H1 (cell line): ENCODE measurements around the gene ROBO2. TPM values are rescaled to one million over a fixed set of nuclear protein-coding genes. Genes with fewer than 3 reads are reported as not detected.

Experiments used
- CTCF ChIA-PET: fragments of 300-600 bp; sonication (Branson Sonifier 250); formaldehyde crosslinking; loops from one replicate; lab custom pipeline; 2021; ENCODE audit not compliant: partially characterized antibody; lab: Charles Lee
- POLR2A ChIA-PET: fragments of 300-600 bp; sonication (Branson Sonifier 250); formaldehyde crosslinking; loops from one replicate; lab custom pipeline; 2021; ENCODE audit warnings: inconsistent platforms; ENCODE audit not compliant: partially characterized antibody; lab: Charles Lee
- DNase-seq, 2 experiments: peaks; one replicate each; pipeline versions ENCODE4 v3.0.0 to v3.0.0-alpha.2; 2010 to 2022; ENCODE audit warnings: low spot score in 2 of 2, low read depth in 1 of 2, mixed read lengths in 1 of 2
- FAIRE-seq: peaks from 2 replicates; lab custom pipeline; 2011; peaks lifted over from hg19 to GRCh38; lab: Jason Lieb, UNC
- H2AFZ ChIP-seq: 2 replicates; pipeline ENCODE4 v1.8.1; 2012; ENCODE audit warnings: low read length, inconsistent platforms
- H2AK5ac ChIP-seq: 2 replicates; pipeline ENCODE4 v1.6.1; 2013; ENCODE audit warnings: low read depth, low read length
- H2BK120ac ChIP-seq: replicated peaks from 2 replicates; pipeline ENCODE3; 2013; ENCODE audit warnings: low read depth, low read length, inconsistent platforms
- H2BK12ac ChIP-seq: 2 replicates; pipeline ENCODE4 v1.6.1; 2013; ENCODE audit warnings: low read depth, low read length
- H2BK15ac ChIP-seq: 2 replicates; pipeline ENCODE4 v1.6.1; 2013; ENCODE audit warnings: low read length
- H2BK20ac ChIP-seq: 2 replicates; pipeline ENCODE4 v1.6.1; 2013; ENCODE audit warnings: low read length
- H2BK5ac ChIP-seq: 2 replicates; pipeline ENCODE4 v1.6.1; 2013; ENCODE audit warnings: low read depth, low read length
- H3K14ac ChIP-seq: 2 replicates; pipeline ENCODE4 v1.6.1; 2013; ENCODE audit warnings: inconsistent platforms; ENCODE audit not compliant: insufficient read length
- H3K18ac ChIP-seq: 2 replicates; pipeline ENCODE4 v1.6.1; 2013; ENCODE audit warnings: low read length; ENCODE audit errors: extremely low read depth
- H3K23ac ChIP-seq: 2 replicates; pipeline ENCODE4 v1.6.1; 2013; ENCODE audit warnings: inconsistent platforms; ENCODE audit not compliant: insufficient read length
- H3K23me2 ChIP-seq: 2 replicates; pipeline ENCODE4 v1.6.1; 2013; ENCODE audit warnings: low read depth, low read length
- H3K27ac ChIP-seq: 2 replicates; pipeline ENCODE4 v1.6.1; 2011; ENCODE audit warnings: low read depth, low read length, inconsistent platforms
- H3K27me3 ChIP-seq, 4 experiments: replicated peaks in 1 of 4; 1 replicate in 1 of 4; 2 replicates in 3 of 4; pipeline versions ENCODE4 v1.6.1 to v1.8.1; 2011 to 2013; ENCODE audit warnings: low read length in 3 of 4, mild to moderate bottlenecking in 3 of 4, inconsistent platforms in 2 of 4, mixed read lengths in 2 of 4, moderate library complexity in 1 of 4; ENCODE audit not compliant: control insufficient read depth in 3 of 4, insufficient read depth in 3 of 4; ENCODE audit errors: extremely low read depth in 1 of 4
- H3K36me3 ChIP-seq, 4 experiments: 2 replicates each; pipeline versions ENCODE4 v1.6.1 to v1.8.1; 2011 to 2013; ENCODE audit warnings: mild to moderate bottlenecking in 4 of 4, low read length in 3 of 4, moderate library complexity in 2 of 4, control low read depth in 1 of 4, inconsistent platforms in 1 of 4; ENCODE audit not compliant: insufficient read depth in 4 of 4, control insufficient read depth in 2 of 4
- H3K4ac ChIP-seq: replicated peaks from 2 replicates; pipeline ENCODE3; 2013; ENCODE audit warnings: low read length, low read depth, mixed read lengths, inconsistent platforms; ENCODE audit not compliant: insufficient read length
- H3K4me1 ChIP-seq, 4 experiments: replicated peaks in 1 of 4; 1 replicate in 1 of 4; 2 replicates in 3 of 4; pipeline versions ENCODE4 v1.6.1 to v1.8.1; 2011 to 2013; ENCODE audit warnings: low read length in 3 of 4, inconsistent platforms in 2 of 4, mixed read lengths in 1 of 4; ENCODE audit not compliant: insufficient read depth in 4 of 4, control insufficient read depth in 3 of 4
- H3K4me2 ChIP-seq, 2 experiments: 2 replicates each; pipeline versions ENCODE4 v1.6.1 to v1.8.1; 2011 to 2013; ENCODE audit warnings: low read depth in 2 of 2, low read length in 2 of 2, control low read depth in 1 of 2, inconsistent platforms in 1 of 2, mild to moderate bottlenecking in 1 of 2; ENCODE audit not compliant: insufficient read depth in 1 of 2
- H3K4me3 ChIP-seq, 4 experiments: fragments of 200-600, 300-600 bp in 1 of 4; sonication (generic), shearing (Covaris generic), sonication (Bioruptor Twin) in 1 of 4; 2 replicates each; pipeline versions ENCODE4 v1.5.1 to v1.8.1; 2011 to 2016; ENCODE audit warnings: low read length in 4 of 4, low read depth in 3 of 4, control low read depth in 2 of 4, inconsistent platforms in 2 of 4, mild to moderate bottlenecking in 2 of 4, mixed read lengths in 1 of 4, moderate library complexity in 1 of 4; ENCODE audit not compliant: insufficient read depth in 2 of 4; ENCODE audit errors: extremely low read depth in 1 of 4
- H3K56ac ChIP-seq: replicated peaks from 2 replicates; pipeline ENCODE3; 2013; ENCODE audit warnings: low read depth, mild to moderate bottlenecking, mixed read lengths, low read length, inconsistent platforms; ENCODE audit not compliant: insufficient read length
- H3K79me1 ChIP-seq: 2 replicates; pipeline ENCODE4 v1.6.1; 2013; ENCODE audit warnings: low read depth, low read length, control low read depth
- H3K79me2 ChIP-seq, 2 experiments: 2 replicates each; pipeline versions ENCODE4 v1.6.1 to v1.8.1; 2012 to 2013; ENCODE audit warnings: low read length in 2 of 2, mild to moderate bottlenecking in 2 of 2, inconsistent platforms in 1 of 2; ENCODE audit not compliant: insufficient read depth in 2 of 2, control insufficient read depth in 1 of 2
- H3K9ac ChIP-seq, 4 experiments: replicated peaks in 1 of 4; 1 replicate in 1 of 4; 2 replicates in 3 of 4; pipeline versions ENCODE4 v1.6.1 to v1.8.1; 2011 to 2013; ENCODE audit warnings: low read depth in 3 of 4, low read length in 3 of 4, control low read depth in 2 of 4, mild to moderate bottlenecking in 2 of 4, moderate library complexity in 2 of 4, inconsistent platforms in 1 of 4; ENCODE audit errors: extremely low read depth in 1 of 4
- H3K9me3 ChIP-seq, 2 experiments: 2 replicates each; pipeline versions ENCODE4 v1.6.1 to v1.8.1; 2012 to 2013; ENCODE audit warnings: mild to moderate bottlenecking in 2 of 2, moderate library complexity in 2 of 2, control low read depth in 1 of 2, inconsistent platforms in 1 of 2, low read depth in 1 of 2, low read length in 1 of 2, mixed read lengths in 1 of 2; ENCODE audit not compliant: insufficient read depth in 2 of 2
- H4K20me1 ChIP-seq, 2 experiments: replicated peaks in 1 of 2; 2 replicates each; pipeline versions ENCODE3 to v1.8.1; 2011 to 2013; ENCODE audit warnings: inconsistent platforms in 2 of 2, low read length in 2 of 2, mild to moderate bottlenecking in 1 of 2; ENCODE audit not compliant: insufficient read depth in 2 of 2, control insufficient read depth in 1 of 2
- H4K5ac ChIP-seq: 2 replicates; pipeline ENCODE4 v1.6.1; 2013; ENCODE audit warnings: low read length, low read depth, mixed read lengths, inconsistent platforms; ENCODE audit not compliant: insufficient read length
- H4K8ac ChIP-seq: 2 replicates; pipeline ENCODE4 v1.8.0; 2013; ENCODE audit warnings: mild to moderate bottlenecking, moderate library complexity, low read length, inconsistent platforms; ENCODE audit not compliant: insufficient read depth; ENCODE audit errors: extremely low read depth
- H4K91ac ChIP-seq: replicated peaks from 2 replicates; pipeline ENCODE3; 2013; ENCODE audit warnings: low read length, mixed read lengths, inconsistent platforms; ENCODE audit not compliant: insufficient read length
- CTBP2 ChIP-seq: IDR thresholded peaks from 2 replicates; pipeline ENCODE4 v1.7.0; 2011; ENCODE audit warnings: borderline replicate concordance, mild to moderate bottlenecking, moderate library complexity, mixed read lengths, low read length; ENCODE audit not compliant: insufficient read depth, insufficient read length
- MAFK ChIP-seq: IDR thresholded peaks from 2 replicates; pipeline ENCODE4 v1.6.1; 2012; ENCODE audit warnings: low read depth, mild to moderate bottlenecking, improper control_type of control experiment, low read length
- SIN3A ChIP-seq, 2 experiments: IDR thresholded peaks in 1 of 2; conservative IDR thresholded peaks in 1 of 2; 2 replicates each; pipeline ENCODE4 v1.6.1; 2011 to 2012; ENCODE audit warnings: low read length in 2 of 2, improper control_type of control experiment in 1 of 2, low read depth in 1 of 2, mild to moderate bottlenecking in 1 of 2
- WGBS, 2 experiments: shearing (Covaris generic) in 1 of 2; methylation state at CpG; one replicate each; pipeline versions ENCODE4 v1.1.6 to v1.1.7; 2013 to 2015; ENCODE audit warnings: low lambda C conversion rate in 2 of 2, mixed read lengths in 2 of 2, inconsistent platforms in 1 of 2, low coverage in 1 of 2, missing lambda C conversion rate in 1 of 2; ENCODE audit not compliant: insufficient replicate concordance in 2 of 2, insufficient coverage in 1 of 2, insufficient read length in 1 of 2; ENCODE audit errors: extremely low coverage in 1 of 2, missing lambda C conversion rate in 1 of 2; 5-methylcytosine and 5-hydroxymethylcytosine counted together
- polyA plus RNA-seq, 7 experiments: library from polyadenylated mRNA; depleted of rRNA in 3 of 7; stranded (reverse) in 5 of 7; unstranded in 2 of 7; fragments of >200 nt in 5 of 7; fragments of 200-250 nt in 2 of 7; gene quantifications; 1 replicate in 5 of 7; 2 replicates in 1 of 7; 4 replicates in 1 of 7; pipeline versions ENCODE4 v1.2.1 to v1.2.3, GENCODE V29; 2011 to 2013; ENCODE audit warnings: missing spikeins in 2 of 7, mixed read lengths in 2 of 7
- total RNA-seq: library from RNA; stranded (reverse); fragmentation: NEBNext Ultra II Directional; extraction: Animal tissue kit (Norgen Biotek cat#: 25700); gene quantifications from 2 replicates; pipeline ENCODE4 v1.2.1, GENCODE V29; 2021

The ROBO2 gene
- total and polyA plus RNA-seq, 2 of the 8 experiments (the other 6 are each of a cell fraction or from before 2014, with no cell fraction given): 1.5 to 2.9 TPM

DNA sequence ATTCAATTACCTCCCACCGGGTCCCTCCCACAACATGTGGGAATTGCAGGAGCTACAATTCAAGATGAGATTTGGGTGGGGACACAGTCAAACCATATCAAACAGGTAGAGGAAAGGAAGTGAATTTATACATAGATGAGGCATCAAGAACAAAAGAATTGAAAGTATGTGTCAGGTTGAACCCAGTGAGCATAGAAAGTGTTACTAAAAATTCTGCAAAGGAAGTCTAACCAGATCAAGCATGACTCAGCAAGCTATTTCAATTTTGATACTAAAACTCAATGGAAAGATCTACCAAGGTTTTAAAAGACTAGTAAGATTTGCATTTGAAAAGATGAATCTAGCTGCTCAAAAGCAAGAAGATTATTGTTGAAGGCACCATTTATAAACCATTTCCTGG lies 323.0 kb downstream of the ROBO2 start:
- no peak overlapping the region for H2BK120ac ChIP-seq
- no peaks in the 10 kb centered on the region; a peak in 1 of 7 replicates for H3K4me1 ChIP-seq
- H3K18ac ChIP-seq: no peak overlapping the region
- H4K5ac ChIP-seq: no peak overlapping the region
- H3K79me2 ChIP-seq: no peaks in the 10 kb centered on the region
- H3K4me2 ChIP-seq: no peak overlapping the region
- CTCF ChIA-PET: interaction anchor here (1.3 kb wide), 1 partner anchor 14 kb away, joined by 6 read pairs; no protein-coding TSS in a partner anchor
- H3K14ac ChIP-seq: no peak overlapping the region
- no peak overlapping the region for H2BK15ac ChIP-seq
- no peak overlapping the region for H3K56ac ChIP-seq
- DNase-seq (no peak), FAIRE-seq (no peak)
- H3K79me1 ChIP-seq: no peaks in the 10 kb centered on the region
- H2BK5ac ChIP-seq: no peak overlapping the region
- WGBS, 2 experiments: 92% methylated on average over 1 of the region's 1 CpG; no CpG with 5 or more reads in 1 of the 2 experiments
- H3K36me3 ChIP-seq: no peaks in the 10 kb centered on the region
- H2AFZ ChIP-seq: no peak overlapping the region
- H3K23me2 ChIP-seq: no peaks in the 10 kb centered on the region
- H4K20me1 ChIP-seq: no peaks in the 10 kb centered on the region
- H2BK12ac ChIP-seq: no peak overlapping the region
- no peak overlapping the region for H3K23ac ChIP-seq
- no peak overlapping the region for H4K91ac ChIP-seq
- no peak overlapping the region for H2BK20ac ChIP-seq
- POLR2A ChIA-PET: no interaction called here
- H3K4ac ChIP-seq: no peak overlapping the region
- H3K27ac ChIP-seq: no peak overlapping the region
- H2AK5ac ChIP-seq: no peak overlapping the region
- no peaks in the 10 kb centered on the region; a peak in 1 of 4 replicates for H3K9me3 ChIP-seq
- no peak overlapping the region for H3K9ac ChIP-seq
- TF ChIP-seq MAFK: no peak
- no peak for TF ChIP-seq CTBP2
- no peak for TF ChIP-seq SIN3A (conservative IDR thresholded peaks at IDR 0.05 in 1 of 2, IDR thresholded peaks at IDR 0.05 in 1 of 2; ENCODE audit: low read depth in 1 of 2, low read length in 2 of 2)
- TF ChIP-seq, all 59 proteins: peak for 0
- H4K8ac ChIP-seq: no peak overlapping the region
- H3K4me3 ChIP-seq: no peak overlapping the region
- no peaks in the 10 kb centered on the region for H3K27me3 ChIP-seq
